Measurements from ENCODE around the gene DIS3L2.

DNA sequence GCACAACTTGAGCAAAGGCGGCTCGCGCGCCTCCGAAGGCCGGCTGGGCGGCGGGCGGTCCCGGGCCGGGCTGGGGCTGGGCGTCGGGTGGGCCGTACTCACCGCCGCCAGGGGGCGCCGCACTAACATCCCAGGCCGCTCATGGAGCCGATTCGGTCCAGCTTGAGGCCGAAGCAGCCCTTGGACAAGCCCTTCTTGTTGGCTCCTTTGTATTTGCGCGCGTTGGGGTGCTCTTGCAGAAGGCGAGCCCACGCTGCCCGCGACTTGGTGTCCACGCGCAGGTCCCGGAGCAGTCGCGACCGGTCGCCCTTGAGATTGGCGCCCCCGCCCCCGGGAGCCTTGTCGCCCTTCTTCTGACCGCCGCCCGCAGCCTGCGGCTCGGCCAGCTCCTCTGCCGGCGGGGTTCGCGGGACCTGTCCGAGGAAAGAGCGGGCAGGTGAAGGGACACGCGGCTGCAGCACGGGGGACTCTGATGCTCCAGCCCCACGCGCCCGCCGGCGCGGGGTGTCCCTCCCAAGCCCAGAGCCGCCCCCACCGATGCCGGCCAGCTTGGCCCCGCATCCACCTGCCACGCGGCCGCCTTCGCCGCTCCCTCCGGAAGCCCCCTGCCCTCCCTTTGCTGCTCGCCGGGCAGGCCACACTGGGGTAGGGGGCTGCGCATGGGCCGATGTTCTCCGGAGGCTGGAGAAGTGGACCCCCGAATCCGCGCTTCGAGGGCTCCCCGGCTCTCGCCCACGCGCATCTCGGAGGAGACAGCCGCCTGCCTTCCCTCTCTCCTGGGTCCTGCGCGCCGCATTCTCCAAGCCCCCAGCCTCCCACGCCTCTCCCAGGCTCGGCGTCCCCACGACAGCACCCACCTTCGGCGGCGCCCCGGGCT lies 36.0 kb upstream of the DIS3L2 start:
- TF ChIP-seq, protein P1, sequence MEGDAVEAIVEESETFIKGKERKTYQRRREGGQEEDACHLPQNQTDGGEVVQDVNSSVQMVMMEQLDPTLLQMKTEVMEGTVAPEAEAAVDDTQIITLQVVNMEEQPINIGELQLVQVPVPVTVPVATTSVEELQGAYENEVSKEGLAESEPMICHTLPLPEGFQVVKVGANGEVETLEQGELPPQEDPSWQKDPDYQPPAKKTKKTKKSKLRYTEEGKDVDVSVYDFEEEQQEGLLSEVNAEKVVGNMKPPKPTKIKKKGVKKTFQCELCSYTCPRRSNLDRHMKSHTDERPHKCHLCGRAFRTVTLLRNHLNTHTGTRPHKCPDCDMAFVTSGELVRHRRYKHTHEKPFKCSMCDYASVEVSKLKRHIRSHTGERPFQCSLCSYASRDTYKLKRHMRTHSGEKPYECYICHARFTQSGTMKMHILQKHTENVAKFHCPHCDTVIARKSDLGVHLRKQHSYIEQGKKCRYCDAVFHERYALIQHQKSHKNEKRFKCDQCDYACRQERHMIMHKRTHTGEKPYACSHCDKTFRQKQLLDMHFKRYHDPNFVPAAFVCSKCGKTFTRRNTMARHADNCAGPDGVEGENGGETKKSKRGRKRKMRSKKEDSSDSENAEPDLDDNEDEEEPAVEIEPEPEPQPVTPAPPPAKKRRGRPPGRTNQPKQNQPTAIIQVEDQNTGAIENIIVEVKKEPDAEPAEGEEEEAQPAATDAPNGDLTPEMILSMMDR (IDR thresholded peaks at IDR 0.05), result peak; percentile 89
- no peak for TF ChIP-seq ZFX (IDR thresholded peaks at IDR 0.05; ENCODE audit: borderline replicate concordance)
